Activated CD8-positive, alpha-beta memory T cell treated with anti-CD3 and anti-CD28 coated beads for 1 hour (primary cell): ENCODE data around the gene FAM25G.

ENCODE experiments used
- DNase-seq, 2 donors: peaks; one replicate each; pipeline ENCODE4 v3.0.0-alpha.2; 2020; ENCODE audit warnings: low read depth in 1 of 2; ENCODE audit errors: extremely low read depth in 1 of 2

The FAM25G gene

GRCh38 chr10:47449102-47449978, 42.2 kb downstream of the FAM25G start:
- no peak for DNase-seq

- DNase-seq: no peak
Measured at GRCh38 chr10:47447705-47448104, 43.8 kb downstream of the FAM25G start.

GRCh38 chr10:47447209-47447608, 44.3 kb downstream of the FAM25G start:
- DNase-seq: no peak

- no peak for DNase-seq
Measured at GRCh38 chr10:47445720-47446119, 45.8 kb downstream of the FAM25G start.

- DNase-seq: no peak
Measured at GRCh38 chr10:47444047-47444446, 47.5 kb downstream of the FAM25G start.

- DNase-seq: no peak
Measured at GRCh38 chr10:47443145-47443544, 48.4 kb downstream of the FAM25G start.

GRCh38 chr10:47442351-47442750, 49.1 kb downstream of the FAM25G start:
- DNase-seq: no peak

- no peak for DNase-seq
Measured at GRCh38 chr10:47441938-47442337, 49.6 kb downstream of the FAM25G start.

- no peak for DNase-seq
Measured at GRCh38 chr10:47440207-47440606, 51.3 kb downstream of the FAM25G start.

- DNase-seq: no peak
Measured at GRCh38 chr10:47438857-47439474, 52.5 kb downstream of the FAM25G start.
